AG09319 (cell line): Measurements from ENCODE around the gene RAP1A.

Source experiments
- DNase-seq: peaks from one replicate; pipeline ENCODE4 v3.0.0-alpha.2; 2010; ENCODE audit warnings: low read depth; ENCODE audit errors: extremely low read depth
- TF ChIP-seq, protein P1 (sequence below): IDR thresholded peaks from 2 replicates; pipeline ENCODE4 v1.5.1; 2011; ENCODE audit warnings: low read depth, mild to moderate bottlenecking, inconsistent platforms, low read length, moderate library complexity

Gene RAP1A

GRCh38 chr1:111691886-111692285, 72.3 kb downstream of the RAP1A start:
- no peak for DNase-seq
- TF ChIP-seq, protein P1, sequence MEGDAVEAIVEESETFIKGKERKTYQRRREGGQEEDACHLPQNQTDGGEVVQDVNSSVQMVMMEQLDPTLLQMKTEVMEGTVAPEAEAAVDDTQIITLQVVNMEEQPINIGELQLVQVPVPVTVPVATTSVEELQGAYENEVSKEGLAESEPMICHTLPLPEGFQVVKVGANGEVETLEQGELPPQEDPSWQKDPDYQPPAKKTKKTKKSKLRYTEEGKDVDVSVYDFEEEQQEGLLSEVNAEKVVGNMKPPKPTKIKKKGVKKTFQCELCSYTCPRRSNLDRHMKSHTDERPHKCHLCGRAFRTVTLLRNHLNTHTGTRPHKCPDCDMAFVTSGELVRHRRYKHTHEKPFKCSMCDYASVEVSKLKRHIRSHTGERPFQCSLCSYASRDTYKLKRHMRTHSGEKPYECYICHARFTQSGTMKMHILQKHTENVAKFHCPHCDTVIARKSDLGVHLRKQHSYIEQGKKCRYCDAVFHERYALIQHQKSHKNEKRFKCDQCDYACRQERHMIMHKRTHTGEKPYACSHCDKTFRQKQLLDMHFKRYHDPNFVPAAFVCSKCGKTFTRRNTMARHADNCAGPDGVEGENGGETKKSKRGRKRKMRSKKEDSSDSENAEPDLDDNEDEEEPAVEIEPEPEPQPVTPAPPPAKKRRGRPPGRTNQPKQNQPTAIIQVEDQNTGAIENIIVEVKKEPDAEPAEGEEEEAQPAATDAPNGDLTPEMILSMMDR: no peak

GRCh38 chr1:111695801-111696200, 76.2 kb downstream of the RAP1A start:
- TF ChIP-seq, protein P1: no peak
- DNase-seq: no peak

GRCh38 chr1:111696330-111696729, 76.7 kb downstream of the RAP1A start:
- TF ChIP-seq, protein P1: no peak
- no peak for DNase-seq

- DNase-seq: no peak
- TF ChIP-seq, protein P1: no peak
These were observed 79.7 kb downstream of the RAP1A start for GRCh38 chr1:111699268-111699667.

DNA sequence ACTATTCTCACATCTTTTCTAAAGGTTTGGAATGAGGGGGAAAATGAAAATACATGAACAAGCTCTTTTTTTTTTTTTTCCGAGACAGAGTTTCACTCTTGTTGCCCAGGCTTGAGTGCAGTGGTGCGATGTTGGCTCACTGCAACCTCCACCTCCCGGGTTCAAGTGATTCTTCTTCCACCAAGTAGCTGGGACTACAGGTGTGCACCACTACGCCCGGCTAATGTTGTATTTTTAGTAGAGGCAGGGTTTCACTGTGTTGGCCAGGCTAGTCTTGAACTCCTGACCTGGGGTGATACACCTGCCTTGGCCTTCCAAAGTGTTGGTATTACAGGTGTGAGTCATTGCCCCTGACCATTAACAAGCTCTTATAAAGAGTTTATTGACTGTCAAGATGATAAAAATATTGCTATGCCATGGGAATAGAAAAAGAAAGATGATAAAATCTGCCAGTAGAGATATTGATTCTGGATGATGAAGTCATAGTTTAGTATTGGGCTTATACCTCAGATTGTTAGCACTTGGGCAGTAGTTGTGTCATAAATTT, 83.0 kb downstream of the RAP1A start:
- TF ChIP-seq, protein P1: no peak
- DNase-seq: no peak

DNA sequence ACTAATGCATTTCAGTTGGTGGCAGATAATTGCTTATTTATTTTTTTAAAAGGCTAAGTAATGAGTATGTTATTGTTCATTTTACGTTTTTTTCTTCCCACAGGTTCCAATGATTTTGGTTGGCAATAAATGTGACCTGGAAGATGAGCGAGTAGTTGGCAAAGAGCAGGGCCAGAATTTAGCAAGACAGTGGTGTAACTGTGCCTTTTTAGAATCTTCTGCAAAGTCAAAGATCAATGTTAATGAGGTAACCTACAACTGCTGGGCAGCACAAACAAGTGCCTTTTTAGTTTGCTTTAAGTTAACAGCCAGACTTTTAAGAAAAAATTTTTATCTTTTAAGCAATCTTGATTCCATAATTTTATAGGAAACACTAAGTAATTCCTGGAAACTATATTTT, 84.7 kb downstream of the RAP1A start:
- no peak for DNase-seq
- TF ChIP-seq, protein P1: no peak

- no peak for DNase-seq
- TF ChIP-seq, protein P1: no peak
These were observed 85.2 kb downstream of the RAP1A start for GRCh38 chr1:111704776-111705175.
